GM23338 (cell line): ENCODE results near the gene RGCC.
"Not testable (repeated sequence)": the region's sequence is repeated elsewhere in the genome, so short reads cannot be mapped to it uniquely, and the experiment has no call there.

Experiments used
- EZH2 ChIP-seq: fragments of 200-600 bp; sonication (generic); IDR thresholded peaks from one replicate; pipeline ENCODE4 v1.8.0; 2017; ENCODE audit warnings: antibody characterized with exemption, mild to moderate bottlenecking, low read depth; ENCODE audit not compliant: unreplicated experiment
- EZH2phosphoT487 ChIP-seq: fragments of 200-600 bp; sonication (generic); IDR thresholded peaks from one replicate; pipeline ENCODE4 v1.8.1; 2018; ENCODE audit warnings: antibody characterized with exemption; ENCODE audit not compliant: unreplicated experiment
- JUNB ChIP-seq: IDR thresholded peaks from one replicate; pipeline ENCODE4 v1.6.1; 2016; ENCODE audit warnings: antibody characterized with exemption; ENCODE audit not compliant: unreplicated experiment
- NANOG ChIP-seq: IDR thresholded peaks from 2 replicates; pipeline ENCODE4 v1.6.1; 2016; ENCODE audit warnings: antibody characterized with exemption, borderline replicate concordance
- POLR2AphosphoS5 ChIP-seq: IDR thresholded peaks from 2 replicates; pipeline ENCODE4 v1.6.1; 2016; ENCODE audit warnings: antibody characterized with exemption, low read depth
- TF ChIP-seq, protein P1 (sequence below), 2 experiments: fragments of 200-600 bp in 1 of 2; sonication (generic) in 1 of 2; conservative IDR thresholded peaks; 2 replicates each; pipeline versions ENCODE4 v1.5.1 to v1.6.1; 2016 to 2017; ENCODE audit warnings: antibody characterized with exemption in 2 of 2, low read depth in 2 of 2, mild to moderate bottlenecking in 2 of 2, moderate library complexity in 1 of 2
- TF ChIP-seq, protein P2 (sequence below): IDR thresholded peaks from one replicate; pipeline ENCODE4 v1.6.1; 2018; ENCODE audit warnings: antibody characterized with exemption; ENCODE audit not compliant: unreplicated experiment
- TF ChIP-seq, protein P3 (sequence below): IDR thresholded peaks from 2 replicates; pipeline ENCODE4 v1.6.1; 2016; ENCODE audit warnings: antibody characterized with exemption

DNA sequence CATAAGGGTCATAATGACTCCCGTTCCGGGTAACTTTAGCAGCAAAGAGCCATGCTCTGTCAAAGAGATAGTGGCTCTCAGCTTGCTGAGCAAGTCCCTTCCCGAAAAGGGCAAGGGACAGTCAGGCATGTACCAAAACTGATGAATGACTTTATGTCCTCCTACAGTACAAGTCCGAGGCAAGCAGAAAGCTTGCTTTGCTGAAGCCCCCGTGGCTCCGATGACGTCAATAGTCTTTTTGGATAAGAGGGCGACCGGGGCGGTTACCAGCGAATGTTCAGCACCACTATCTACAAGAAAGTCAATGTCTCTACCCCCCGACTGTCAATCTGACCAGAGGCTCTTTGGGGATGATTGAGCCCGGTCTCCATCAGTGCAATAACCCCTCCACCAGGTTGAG, 34.1 kb upstream of the RGCC start:
- TF ChIP-seq EZH2, POLR2AphosphoS5, NANOG, JUNB, EZH2phosphoT487: not testable (repeated sequence)
- TF ChIP-seq, protein P1, sequence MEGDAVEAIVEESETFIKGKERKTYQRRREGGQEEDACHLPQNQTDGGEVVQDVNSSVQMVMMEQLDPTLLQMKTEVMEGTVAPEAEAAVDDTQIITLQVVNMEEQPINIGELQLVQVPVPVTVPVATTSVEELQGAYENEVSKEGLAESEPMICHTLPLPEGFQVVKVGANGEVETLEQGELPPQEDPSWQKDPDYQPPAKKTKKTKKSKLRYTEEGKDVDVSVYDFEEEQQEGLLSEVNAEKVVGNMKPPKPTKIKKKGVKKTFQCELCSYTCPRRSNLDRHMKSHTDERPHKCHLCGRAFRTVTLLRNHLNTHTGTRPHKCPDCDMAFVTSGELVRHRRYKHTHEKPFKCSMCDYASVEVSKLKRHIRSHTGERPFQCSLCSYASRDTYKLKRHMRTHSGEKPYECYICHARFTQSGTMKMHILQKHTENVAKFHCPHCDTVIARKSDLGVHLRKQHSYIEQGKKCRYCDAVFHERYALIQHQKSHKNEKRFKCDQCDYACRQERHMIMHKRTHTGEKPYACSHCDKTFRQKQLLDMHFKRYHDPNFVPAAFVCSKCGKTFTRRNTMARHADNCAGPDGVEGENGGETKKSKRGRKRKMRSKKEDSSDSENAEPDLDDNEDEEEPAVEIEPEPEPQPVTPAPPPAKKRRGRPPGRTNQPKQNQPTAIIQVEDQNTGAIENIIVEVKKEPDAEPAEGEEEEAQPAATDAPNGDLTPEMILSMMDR (conservative IDR thresholded peaks at IDR 0.05; ENCODE audit: low read depth in 2 of 2), result not testable (repeated sequence)
- TF ChIP-seq, protein P2, sequence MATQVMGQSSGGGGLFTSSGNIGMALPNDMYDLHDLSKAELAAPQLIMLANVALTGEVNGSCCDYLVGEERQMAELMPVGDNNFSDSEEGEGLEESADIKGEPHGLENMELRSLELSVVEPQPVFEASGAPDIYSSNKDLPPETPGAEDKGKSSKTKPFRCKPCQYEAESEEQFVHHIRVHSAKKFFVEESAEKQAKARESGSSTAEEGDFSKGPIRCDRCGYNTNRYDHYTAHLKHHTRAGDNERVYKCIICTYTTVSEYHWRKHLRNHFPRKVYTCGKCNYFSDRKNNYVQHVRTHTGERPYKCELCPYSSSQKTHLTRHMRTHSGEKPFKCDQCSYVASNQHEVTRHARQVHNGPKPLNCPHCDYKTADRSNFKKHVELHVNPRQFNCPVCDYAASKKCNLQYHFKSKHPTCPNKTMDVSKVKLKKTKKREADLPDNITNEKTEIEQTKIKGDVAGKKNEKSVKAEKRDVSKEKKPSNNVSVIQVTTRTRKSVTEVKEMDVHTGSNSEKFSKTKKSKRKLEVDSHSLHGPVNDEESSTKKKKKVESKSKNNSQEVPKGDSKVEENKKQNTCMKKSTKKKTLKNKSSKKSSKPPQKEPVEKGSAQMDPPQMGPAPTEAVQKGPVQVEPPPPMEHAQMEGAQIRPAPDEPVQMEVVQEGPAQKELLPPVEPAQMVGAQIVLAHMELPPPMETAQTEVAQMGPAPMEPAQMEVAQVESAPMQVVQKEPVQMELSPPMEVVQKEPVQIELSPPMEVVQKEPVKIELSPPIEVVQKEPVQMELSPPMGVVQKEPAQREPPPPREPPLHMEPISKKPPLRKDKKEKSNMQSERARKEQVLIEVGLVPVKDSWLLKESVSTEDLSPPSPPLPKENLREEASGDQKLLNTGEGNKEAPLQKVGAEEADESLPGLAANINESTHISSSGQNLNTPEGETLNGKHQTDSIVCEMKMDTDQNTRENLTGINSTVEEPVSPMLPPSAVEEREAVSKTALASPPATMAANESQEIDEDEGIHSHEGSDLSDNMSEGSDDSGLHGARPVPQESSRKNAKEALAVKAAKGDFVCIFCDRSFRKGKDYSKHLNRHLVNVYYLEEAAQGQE, result not testable (repeated sequence)
- TF ChIP-seq, protein P3, sequence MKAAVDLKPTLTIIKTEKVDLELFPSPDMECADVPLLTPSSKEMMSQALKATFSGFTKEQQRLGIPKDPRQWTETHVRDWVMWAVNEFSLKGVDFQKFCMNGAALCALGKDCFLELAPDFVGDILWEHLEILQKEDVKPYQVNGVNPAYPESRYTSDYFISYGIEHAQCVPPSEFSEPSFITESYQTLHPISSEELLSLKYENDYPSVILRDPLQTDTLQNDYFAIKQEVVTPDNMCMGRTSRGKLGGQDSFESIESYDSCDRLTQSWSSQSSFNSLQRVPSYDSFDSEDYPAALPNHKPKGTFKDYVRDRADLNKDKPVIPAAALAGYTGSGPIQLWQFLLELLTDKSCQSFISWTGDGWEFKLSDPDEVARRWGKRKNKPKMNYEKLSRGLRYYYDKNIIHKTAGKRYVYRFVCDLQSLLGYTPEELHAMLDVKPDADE, result not testable (repeated sequence)
